B cell (primary cell): ENCODE results near the gene ULK4. TPM values are rescaled to one million over a fixed set of nuclear protein-coding genes. Genes with fewer than 3 reads are reported as not detected.

ENCODE experiments used
- ATAC-seq: fragments of 200-7000 bp; cut with Tn5 transposase; one replicate; pipeline ENCODE4 v1.10.0; 2021; ENCODE audit warnings: low read depth, mild to moderate bottlenecking, moderate number of reproducible peaks, moderate library complexity
- CTCF ChIA-PET: fragments of 350-600 bp; sonication (Branson Sonifier 250); formaldehyde crosslinking; loops from one replicate; lab custom pipeline; 2021; ENCODE audit warnings: antibody characterized with exemption, inconsistent platforms; lab: Charles Lee
- POLR2A ChIA-PET: fragments of 350-600 bp; sonication (Branson Sonifier 250); formaldehyde crosslinking; loops from one replicate; lab custom pipeline; 2021; ENCODE audit warnings: antibody characterized with exemption; lab: Charles Lee
- DNase-seq: peaks from one replicate; pipeline ENCODE4 v3.0.0; 2013
- H2AFZ ChIP-seq: 2 replicates; pipeline ENCODE4 v1.6.1; 2012; ENCODE audit warnings: mild to moderate bottlenecking, low read depth, low read length; ENCODE audit not compliant: insufficient read depth, poor library complexity, severe bottlenecking
- H3K27ac ChIP-seq, 2 donors: 1 replicate in 1 of 2; 2 replicates in 1 of 2; pipeline ENCODE4 v1.5.1; 2012 to 2013; ENCODE audit warnings: low read length in 2 of 2, mild to moderate bottlenecking in 2 of 2, moderate library complexity in 1 of 2
- H3K27me3 ChIP-seq, 4 experiments: fragments of 200-600 bp in 1 of 4; sonication (generic) in 1 of 4; replicated peaks in 1 of 4; 1 replicate in 2 of 4; 2 replicates in 2 of 4; pipeline versions ENCODE4 v1.6.1 to v1.7.0; 2013 to 2016; ENCODE audit warnings: low read length in 3 of 4, mild to moderate bottlenecking in 2 of 4, mixed read lengths in 1 of 4, moderate library complexity in 1 of 4; ENCODE audit not compliant: insufficient read depth in 4 of 4, control insufficient read depth in 3 of 4; ENCODE audit errors: control extremely low read depth in 1 of 4
- H3K36me3 ChIP-seq, 2 experiments: replicated peaks in 1 of 2; 1 replicate in 1 of 2; 2 replicates in 1 of 2; pipeline versions ENCODE4 v1.6.1 to v1.7.1; 2013; ENCODE audit warnings: low read length in 1 of 2; ENCODE audit not compliant: insufficient read depth in 2 of 2, control insufficient read depth in 1 of 2; ENCODE audit errors: control extremely low read depth in 1 of 2, extremely low read depth in 1 of 2
- H3K4me1 ChIP-seq, 2 donors: fragments of 200-600 bp in 1 of 2; sonication (generic) in 1 of 2; 1 replicate in 1 of 2; 2 replicates in 1 of 2; pipeline versions ENCODE4 v1.5.1 to v1.6.1; 2013 to 2017; ENCODE audit warnings: low read length in 2 of 2; ENCODE audit not compliant: control insufficient read depth in 2 of 2, insufficient read depth in 2 of 2
- H3K4me2 ChIP-seq: replicated peaks from 2 replicates; pipeline ENCODE3; 2012; ENCODE audit warnings: mild to moderate bottlenecking, low read depth, low read length; ENCODE audit not compliant: poor library complexity, severe bottlenecking
- H3K4me3 ChIP-seq, 5 experiments: fragments of 200-600 bp in 1 of 5; sonication (generic) in 1 of 5; 1 replicate in 3 of 5; 2 replicates in 2 of 5; pipeline versions ENCODE4 v1.5.1 to v1.7.0; 2011 to 2016; ENCODE audit warnings: low read length in 4 of 5, mild to moderate bottlenecking in 4 of 5, low read depth in 2 of 5, control low read depth in 1 of 5, moderate library complexity in 1 of 5; ENCODE audit not compliant: insufficient read depth in 1 of 5; ENCODE audit errors: control extremely low read depth in 1 of 5, extremely low read depth in 1 of 5
- H3K79me2 ChIP-seq: fragments of 200-600 bp; sonication (generic); one replicate; pipeline ENCODE4 v1.6.0; 2016; ENCODE audit warnings: low read length; ENCODE audit not compliant: control insufficient read depth, insufficient read depth
- H3K9ac ChIP-seq: fragments of 200-600 bp; sonication (generic); 2 replicates; pipeline ENCODE4 v1.6.1; 2017; ENCODE audit warnings: mild to moderate bottlenecking, low read length, moderate library complexity
- H3K9me3 ChIP-seq, 3 donors: one replicate each; pipeline versions ENCODE4 v1.6.1 to v1.7.1; 2013; ENCODE audit warnings: low read length in 2 of 3; ENCODE audit not compliant: control insufficient read depth in 2 of 3, insufficient read depth in 1 of 3; ENCODE audit errors: control extremely low read depth in 1 of 3
- H4K20me1 ChIP-seq: 2 replicates; pipeline ENCODE4 v1.6.0; 2012; ENCODE audit warnings: mild to moderate bottlenecking, low read length; ENCODE audit not compliant: insufficient read depth, control insufficient read depth, poor library complexity, severe bottlenecking
- H3K27ac Mint-ChIP-seq: one replicate; pipeline ENCODE4 v1.8.0; 2021; ENCODE audit warnings: mixed read lengths
- H3K27me3 Mint-ChIP-seq: one replicate; pipeline ENCODE4 v1.8.0; 2021; ENCODE audit warnings: mixed read lengths
- H3K4me1 Mint-ChIP-seq: one replicate; pipeline ENCODE4 v1.8.0; 2021; ENCODE audit warnings: mixed read lengths
- H3K4me3 Mint-ChIP-seq: one replicate; pipeline ENCODE4 v1.8.0; 2021; ENCODE audit warnings: mixed read lengths
- H3K9me3 Mint-ChIP-seq: one replicate; pipeline ENCODE4 v1.8.0; 2022; ENCODE audit warnings: mixed read lengths; ENCODE audit not compliant: insufficient read depth
- EZH2 ChIP-seq: IDR thresholded peaks from 2 replicates; pipeline ENCODE4 v1.6.1; 2012; ENCODE audit warnings: borderline replicate concordance, low read depth, mild to moderate bottlenecking, moderate library complexity, low read length; ENCODE audit not compliant: insufficient read depth, poor library complexity, severe bottlenecking
- WGBS: methylation state at CpG from one replicate; pipeline ENCODE4 v1.1.5; 2013; ENCODE audit warnings: missing lambda C conversion rate; ENCODE audit not compliant: insufficient coverage; 5-methylcytosine and 5-hydroxymethylcytosine counted together
- intact Hi-C: fragments of 100-400 bp; cut with micrococcal nuclease; formaldehyde crosslinking; loops from one replicate; pipeline ENCODE4 v1.10.0; 2022
- polyA plus RNA-seq: library from polyadenylated mRNA; depleted of rRNA; stranded (reverse); fragments of >200 nt; gene quantifications from 2 replicates; pipeline ENCODE4 v1.2.3, GENCODE V29; 2012
- total RNA-seq, 2 donors: library from RNA; stranded (reverse); fragments of 120-200 nt in 1 of 2; gene quantifications; 1 replicate in 1 of 2; 2 replicates in 1 of 2; pipeline versions ENCODE4 v1.2.3 to v1.2.4, GENCODE V29; 2013 to 2022
- TF ChIP-seq, protein P1 (sequence below): fragments of 200-600 bp; IDR thresholded peaks from one replicate; pipeline ENCODE4 v1.8.0; 2022; ENCODE audit warnings: antibody characterized with exemption, mild to moderate bottlenecking

ULK4 gene
- total and polyA plus RNA-seq, 2 donors (not counting 1 experiment from before 2014, with no cell fraction given): 5.2 to 33.7 TPM

DNA sequence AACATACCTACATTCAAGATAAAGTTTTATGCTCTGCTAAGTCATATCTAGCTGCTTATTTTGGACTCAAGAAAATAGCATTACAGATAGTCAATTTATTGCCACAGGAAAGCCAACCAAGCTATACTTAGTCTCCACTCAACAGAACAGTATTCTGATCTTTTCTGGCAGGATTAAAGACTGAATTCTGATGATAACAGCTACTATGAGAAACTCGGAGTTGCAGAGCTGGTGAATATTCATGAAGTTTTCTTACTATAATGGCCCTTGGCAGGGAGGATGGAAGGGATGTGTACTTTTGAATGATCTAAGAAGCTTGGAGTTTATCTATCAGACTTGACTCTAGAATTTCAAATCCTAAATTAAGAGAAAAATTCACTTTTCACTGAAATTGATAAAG is 524.9 kb downstream of the ULK4 start:
- Histone ChIP-seq H3K27me3 (no peaks in the 10 kb centered on the region), H3K27ac (no peak overlapping the region), H3K36me3 (no peaks in the 10 kb centered on the region), H3K4me1 (no peaks in the 10 kb centered on the region), H3K4me3 (no peak overlapping the region), H4K20me1 (no peaks in the 10 kb centered on the region), H3K9ac (no peak overlapping the region), H3K79me2 (no peaks in the 10 kb centered on the region), H2AFZ (no peak overlapping the region), H3K9me3 (no peaks in the 10 kb centered on the region), H3K4me2 (no peak overlapping the region)
- intact Hi-C loops: no loop called here
- Mint-ChIP-seq H3K9me3 (no peaks in the 10 kb centered on the region), H3K4me1 (no peaks in the 10 kb centered on the region), H3K27ac (no peak overlapping the region), H3K4me3 (no peak overlapping the region), H3K27me3 (no peaks in the 10 kb centered on the region)
- CTCF ChIA-PET: no interaction called here
- TF ChIP-seq, protein P1, sequence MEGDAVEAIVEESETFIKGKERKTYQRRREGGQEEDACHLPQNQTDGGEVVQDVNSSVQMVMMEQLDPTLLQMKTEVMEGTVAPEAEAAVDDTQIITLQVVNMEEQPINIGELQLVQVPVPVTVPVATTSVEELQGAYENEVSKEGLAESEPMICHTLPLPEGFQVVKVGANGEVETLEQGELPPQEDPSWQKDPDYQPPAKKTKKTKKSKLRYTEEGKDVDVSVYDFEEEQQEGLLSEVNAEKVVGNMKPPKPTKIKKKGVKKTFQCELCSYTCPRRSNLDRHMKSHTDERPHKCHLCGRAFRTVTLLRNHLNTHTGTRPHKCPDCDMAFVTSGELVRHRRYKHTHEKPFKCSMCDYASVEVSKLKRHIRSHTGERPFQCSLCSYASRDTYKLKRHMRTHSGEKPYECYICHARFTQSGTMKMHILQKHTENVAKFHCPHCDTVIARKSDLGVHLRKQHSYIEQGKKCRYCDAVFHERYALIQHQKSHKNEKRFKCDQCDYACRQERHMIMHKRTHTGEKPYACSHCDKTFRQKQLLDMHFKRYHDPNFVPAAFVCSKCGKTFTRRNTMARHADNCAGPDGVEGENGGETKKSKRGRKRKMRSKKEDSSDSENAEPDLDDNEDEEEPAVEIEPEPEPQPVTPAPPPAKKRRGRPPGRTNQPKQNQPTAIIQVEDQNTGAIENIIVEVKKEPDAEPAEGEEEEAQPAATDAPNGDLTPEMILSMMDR: no peak
- no peak for TF ChIP-seq EZH2
- ATAC-seq (no peak), DNase-seq (no peak)
- POLR2A ChIA-PET: no interaction called here
- no CpG with 5 or more reads among the region's 1 CpG for WGBS

DNA sequence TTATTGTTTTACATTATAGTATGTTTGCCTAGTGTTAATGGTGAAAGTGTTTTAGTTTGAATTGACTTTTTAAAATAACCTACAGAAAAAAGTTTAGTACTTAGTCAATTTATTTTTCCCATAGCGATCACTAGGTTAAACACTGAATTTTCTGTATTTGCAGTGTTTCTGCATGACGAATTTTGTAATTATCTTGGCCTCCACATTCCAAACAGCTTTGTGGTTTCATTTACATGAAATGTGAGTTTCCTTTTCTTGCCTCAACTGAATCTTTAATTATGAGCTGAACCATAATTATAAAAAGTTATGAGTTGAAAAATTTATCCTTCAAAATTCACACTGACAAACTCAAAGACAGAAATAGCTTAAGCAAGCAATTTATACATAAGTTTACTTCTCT is 527.1 kb downstream of the ULK4 start:
- H3K27me3 Mint-ChIP-seq: no peaks in the 10 kb centered on the region
- H3K4me1 Mint-ChIP-seq: no peaks in the 10 kb centered on the region
- Histone ChIP-seq H3K4me3 (no peak overlapping the region), H3K79me2 (no peaks in the 10 kb centered on the region), H3K4me2 (no peak overlapping the region), H3K9me3 (no peaks in the 10 kb centered on the region), H3K27ac (no peak overlapping the region), H4K20me1 (no peaks in the 10 kb centered on the region), H3K9ac (no peak overlapping the region), H2AFZ (no peak overlapping the region), H3K27me3 (no peaks in the 10 kb centered on the region), H3K4me1 (no peaks in the 10 kb centered on the region), H3K36me3 (no peaks in the 10 kb centered on the region)
- DNase-seq (no peak), ATAC-seq (no peak)
- TF ChIP-seq EZH2: no peak
- TF ChIP-seq, protein P1: no peak
- ChIA-PET CTCF (no interaction called here), POLR2A (no interaction called here)
- H3K4me3 Mint-ChIP-seq: no peak overlapping the region
- H3K27ac Mint-ChIP-seq: no peak overlapping the region
- no CpG with 5 or more reads among the region's 2 CpGs for WGBS
- intact Hi-C loops: no loop called here
- no peaks in the 10 kb centered on the region for H3K9me3 Mint-ChIP-seq
